ENCODE measurements around the gene CDHR2.

Gene CDHR2

DNA sequence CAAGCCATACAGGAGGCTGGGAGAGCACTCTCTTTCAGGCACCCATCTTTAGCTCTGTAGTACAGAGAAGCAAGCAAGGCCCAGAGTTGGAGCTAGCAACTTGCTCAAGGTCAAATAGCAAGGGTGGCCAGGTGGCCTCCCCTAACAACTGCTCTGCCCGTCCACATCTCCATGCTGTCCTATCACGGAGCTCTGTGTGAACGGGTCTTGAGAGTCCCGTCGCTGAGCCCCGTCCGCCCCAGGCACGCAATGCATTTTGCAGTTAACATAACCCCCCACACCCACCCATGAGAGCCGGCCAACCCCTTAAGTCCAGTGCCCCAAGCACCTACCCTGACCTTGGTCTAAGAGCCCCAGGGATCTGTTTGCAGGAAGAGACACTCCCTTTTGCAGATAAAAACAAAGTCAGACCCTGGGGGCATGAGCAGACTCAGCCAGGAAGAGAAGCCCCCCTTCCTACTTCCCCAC lies 13.4 kb upstream of the CDHR2 start:
- peak overlapping the region; percentile 92 for H3K27ac ChIP-seq
- peaks cover 3 to 51% (median 39%) of the 10 kb centered on the region in 4 donors for H3K4me1 ChIP-seq
- intact Hi-C loops (cut with DNase I; ENCODE audit: low total_unique reads), result loop anchor here (5.0 kb wide), 2 partner anchors 88 to 112 kb away; partner anchors contain the start of genes FAF2 and TSPAN17
- H3K36me3 ChIP-seq, result peaks cover 14 to 16% (median 16%) of the 10 kb centered on the region in 3 donors
- no peak for DNase-seq
- no peaks in the 10 kb centered on the region for H3K27me3 ChIP-seq
- H3K4me3 ChIP-seq, result peak overlapping the region; percentile 83 to 87
- no peaks in the 10 kb centered on the region for H3K9me3 ChIP-seq
- TF ChIP-seq, protein P1, sequence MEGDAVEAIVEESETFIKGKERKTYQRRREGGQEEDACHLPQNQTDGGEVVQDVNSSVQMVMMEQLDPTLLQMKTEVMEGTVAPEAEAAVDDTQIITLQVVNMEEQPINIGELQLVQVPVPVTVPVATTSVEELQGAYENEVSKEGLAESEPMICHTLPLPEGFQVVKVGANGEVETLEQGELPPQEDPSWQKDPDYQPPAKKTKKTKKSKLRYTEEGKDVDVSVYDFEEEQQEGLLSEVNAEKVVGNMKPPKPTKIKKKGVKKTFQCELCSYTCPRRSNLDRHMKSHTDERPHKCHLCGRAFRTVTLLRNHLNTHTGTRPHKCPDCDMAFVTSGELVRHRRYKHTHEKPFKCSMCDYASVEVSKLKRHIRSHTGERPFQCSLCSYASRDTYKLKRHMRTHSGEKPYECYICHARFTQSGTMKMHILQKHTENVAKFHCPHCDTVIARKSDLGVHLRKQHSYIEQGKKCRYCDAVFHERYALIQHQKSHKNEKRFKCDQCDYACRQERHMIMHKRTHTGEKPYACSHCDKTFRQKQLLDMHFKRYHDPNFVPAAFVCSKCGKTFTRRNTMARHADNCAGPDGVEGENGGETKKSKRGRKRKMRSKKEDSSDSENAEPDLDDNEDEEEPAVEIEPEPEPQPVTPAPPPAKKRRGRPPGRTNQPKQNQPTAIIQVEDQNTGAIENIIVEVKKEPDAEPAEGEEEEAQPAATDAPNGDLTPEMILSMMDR (IDR thresholded peaks at IDR 0.05), result no peak

GRCh38 chr5:176536132-176536901 lies 12.8 kb upstream of the CDHR2 start:
- H3K9me3 ChIP-seq, result no peaks in the 10 kb centered on the region
- H3K36me3 ChIP-seq, result peaks cover 8 to 10% (median 9%) of the 10 kb centered on the region in 3 donors
- intact Hi-C loops (cut with DNase I; ENCODE audit: low total_unique reads), result loop anchor here (5.0 kb wide), 2 partner anchors 89 to 111 kb away; partner anchors contain the start of genes FAF2 and TSPAN17
- DNase-seq, result peak; percentile 85 to 88
- peak overlapping the region; percentile 92 for H3K27ac ChIP-seq
- peaks cover 3 to 51% (median 39%) of the 10 kb centered on the region in 4 donors for H3K4me1 ChIP-seq
- H3K4me3 ChIP-seq, result peak overlapping the region; percentile 83 to 87
- TF ChIP-seq, protein P1 (IDR thresholded peaks at IDR 0.05), result no peak
- no peaks in the 10 kb centered on the region for H3K27me3 ChIP-seq

GRCh38 chr5:176536902-176537553 lies 12.1 kb upstream of the CDHR2 start, which contains the start of gene RNF44:
TSS of gene RNF44 (minus strand) at chr5:176537402. CDS start at chr5:176532472, 4,930 bp downstream.
- intact Hi-C loops (cut with DNase I; ENCODE audit: low total_unique reads), result loop anchor here (1.0 to 5.0 kb wide), 3 partner anchors 90 to 121 kb away; partner anchors contain the start of genes CLTB, FAF2 and TSPAN17
- H3K27ac ChIP-seq, result peak within 1 kb of the TSS; percentile 92
- peaks cover under 1 to 2% (median 2%) of the 10 kb centered on the region in 3 donors for H3K36me3 ChIP-seq
- no peaks in the 10 kb centered on the region for H3K9me3 ChIP-seq
- DNase-seq, result peak; percentile 98 to 99
- H3K27me3 ChIP-seq, result no peaks in the 10 kb centered on the region
- H3K4me3 ChIP-seq, result peak within 1 kb of the TSS; percentile 83 to 87
- TF ChIP-seq, protein P1 (IDR thresholded peaks at IDR 0.05), result no peak
- peaks cover 3 to 48% (median 39%) of the 10 kb centered on the region in 4 donors for H3K4me1 ChIP-seq

DNA sequence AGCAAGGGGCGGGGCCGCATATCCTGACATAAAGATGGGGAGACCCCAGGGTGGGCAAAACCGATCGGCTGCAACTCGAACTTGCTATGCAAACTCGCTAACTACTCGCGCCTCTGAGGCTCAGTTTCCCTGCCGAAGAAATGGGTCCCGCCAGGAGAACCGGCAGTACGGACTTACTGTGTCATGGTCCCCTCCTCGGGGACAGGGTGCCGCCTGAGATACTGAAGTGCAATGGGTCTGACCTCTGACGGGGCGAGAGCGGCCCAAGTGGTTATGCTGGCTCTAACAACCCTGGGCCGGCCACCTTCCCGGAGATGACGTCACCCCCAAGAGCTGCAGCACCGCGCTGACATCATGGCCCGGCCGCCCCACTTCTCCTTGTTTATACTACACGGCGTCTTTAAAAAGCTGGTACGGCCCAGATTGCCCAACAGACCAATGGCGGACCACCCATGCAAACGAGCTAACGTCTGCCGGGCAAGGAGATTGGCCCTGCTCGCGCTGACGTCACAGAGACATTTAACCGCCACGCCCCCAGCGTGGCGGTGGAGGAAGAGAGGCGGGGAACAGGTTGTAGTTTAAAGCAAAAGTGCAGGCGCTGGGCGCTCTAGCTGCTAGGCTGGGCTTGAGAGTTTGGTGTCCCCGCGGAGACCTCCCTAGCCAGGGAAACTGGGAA lies 11.4 kb upstream of the CDHR2 start:
- Histone ChIP-seq H3K9me3 (no peaks in the 10 kb centered on the region), H3K36me3 (no peaks in the 10 kb centered on the region), H3K27me3 (no peaks in the 10 kb centered on the region), H3K4me3 (peak overlapping the region; percentile 83 to 87), H3K4me1 (peaks cover 3 to 51% (median 40%) of the 10 kb centered on the region in 4 donors), H3K27ac (peak overlapping the region; percentile 92)
- TF ChIP-seq, protein P1 (IDR thresholded peaks at IDR 0.05), result no peak
- intact Hi-C loops (cut with DNase I; ENCODE audit: low total_unique reads), result loop anchor here (1.0 to 5.0 kb wide), 3 partner anchors 90 to 121 kb away; partner anchors contain the start of genes CLTB, FAF2 and TSPAN17
- peak; percentile 100 for DNase-seq
